HG02973 (cell line): Measurements from ENCODE around the gene ZNRD2.
"Not testable (repeated sequence)": the region's sequence is repeated elsewhere in the genome, so short reads cannot be mapped to it uniquely, and the experiment has no call there.

Experiments used
- ATAC-seq: cut with Tn5 transposase; IDR thresholded peaks from one replicate; pipeline ENCODE4 v1.9.1; 2021; ENCODE audit warnings: moderate library complexity; ENCODE audit not compliant: unreplicated experiment

The ZNRD2 gene, protein sequence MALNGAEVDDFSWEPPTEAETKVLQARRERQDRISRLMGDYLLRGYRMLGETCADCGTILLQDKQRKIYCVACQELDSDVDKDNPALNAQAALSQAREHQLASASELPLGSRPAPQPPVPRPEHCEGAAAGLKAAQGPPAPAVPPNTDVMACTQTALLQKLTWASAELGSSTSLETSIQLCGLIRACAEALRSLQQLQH

DNA sequence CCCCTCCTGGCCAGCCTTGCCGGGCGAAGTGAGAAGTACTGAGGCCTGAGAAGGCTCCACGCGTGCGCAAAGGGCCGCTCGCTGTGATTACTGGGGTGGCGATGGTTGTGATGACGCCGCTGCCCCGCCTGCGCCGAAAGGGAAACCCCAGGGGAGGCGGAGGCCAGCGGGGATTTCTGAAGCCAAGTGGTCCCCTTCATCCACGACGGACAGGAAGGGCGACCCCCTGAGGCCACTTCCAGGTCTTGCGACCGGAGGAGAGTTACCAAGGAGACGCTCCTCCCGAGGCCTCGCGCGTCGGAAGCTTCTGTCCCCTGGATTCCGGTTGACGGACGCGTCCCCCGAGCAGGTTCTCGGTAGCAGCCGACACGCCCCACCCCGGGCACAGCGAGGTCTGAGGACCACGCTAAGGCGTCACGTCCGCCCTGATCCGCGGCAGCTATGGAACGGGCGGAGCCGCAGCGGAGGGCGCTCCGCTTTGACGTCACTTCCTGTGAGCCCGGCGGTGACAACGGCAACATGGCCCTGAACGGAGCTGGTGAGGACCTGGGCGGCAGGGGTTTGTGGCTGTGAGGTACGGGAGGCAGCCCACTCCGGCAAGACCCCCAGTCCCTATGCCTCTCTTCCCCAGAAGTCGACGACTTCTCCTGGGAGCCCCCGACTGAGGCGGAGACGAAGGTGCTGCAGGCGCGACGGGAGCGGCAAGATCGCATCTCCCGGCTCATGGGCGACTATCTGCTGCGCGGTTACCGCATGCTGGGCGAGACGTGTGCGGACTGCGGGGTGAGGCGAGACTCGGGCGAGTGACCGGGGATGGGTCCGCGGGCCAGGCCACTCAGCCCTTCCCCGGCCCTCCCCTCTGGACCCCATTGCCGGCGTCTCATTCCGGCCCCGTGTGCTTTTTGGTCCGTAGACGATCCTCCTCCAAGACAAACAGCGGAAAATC is at the start of gene ZNRD2:
ZNRD2 (plus strand) TSS at position 505 of the 946 bp plus-strand sequence; CDS start at position 520, 15 bp downstream.
- peak; percentile 50 for ATAC-seq

DNA sequence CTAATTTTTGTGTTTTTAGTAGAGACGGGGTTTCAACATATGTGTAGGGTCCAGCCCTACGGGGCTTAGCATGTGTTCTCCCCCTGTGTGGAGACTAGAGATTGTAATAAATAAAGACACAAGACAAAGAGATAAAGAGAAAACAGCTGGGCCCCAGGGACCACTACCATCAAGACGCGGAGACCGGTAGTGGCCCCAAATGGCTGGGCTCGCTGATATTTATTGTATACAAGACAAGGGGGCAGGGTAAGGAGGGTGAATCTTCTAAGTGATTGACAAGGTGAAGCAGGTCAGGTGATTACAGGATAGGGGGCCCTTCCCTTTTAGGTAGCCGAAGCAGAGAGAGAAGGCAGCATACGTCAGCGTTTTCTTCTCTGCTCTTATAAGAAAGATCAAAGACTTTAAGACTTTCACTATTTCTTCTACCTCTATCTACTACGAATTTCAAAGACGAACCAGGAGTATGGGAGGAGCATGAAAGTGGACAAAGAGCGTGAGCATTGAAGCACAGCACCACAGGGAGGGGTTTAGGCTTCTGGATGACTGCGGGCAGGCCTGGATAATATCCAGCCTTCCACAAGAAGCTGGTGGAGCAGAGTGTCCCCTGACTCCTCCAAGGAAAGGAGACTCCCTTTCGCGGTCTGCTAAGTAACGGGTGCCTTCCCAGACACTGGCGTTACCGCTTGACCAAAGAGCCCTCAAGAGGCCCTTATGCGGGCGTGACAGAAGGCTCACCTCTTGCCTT is 48.3 kb upstream of the ZNRD2 start:
- not testable (repeated sequence) for ATAC-seq

DNA sequence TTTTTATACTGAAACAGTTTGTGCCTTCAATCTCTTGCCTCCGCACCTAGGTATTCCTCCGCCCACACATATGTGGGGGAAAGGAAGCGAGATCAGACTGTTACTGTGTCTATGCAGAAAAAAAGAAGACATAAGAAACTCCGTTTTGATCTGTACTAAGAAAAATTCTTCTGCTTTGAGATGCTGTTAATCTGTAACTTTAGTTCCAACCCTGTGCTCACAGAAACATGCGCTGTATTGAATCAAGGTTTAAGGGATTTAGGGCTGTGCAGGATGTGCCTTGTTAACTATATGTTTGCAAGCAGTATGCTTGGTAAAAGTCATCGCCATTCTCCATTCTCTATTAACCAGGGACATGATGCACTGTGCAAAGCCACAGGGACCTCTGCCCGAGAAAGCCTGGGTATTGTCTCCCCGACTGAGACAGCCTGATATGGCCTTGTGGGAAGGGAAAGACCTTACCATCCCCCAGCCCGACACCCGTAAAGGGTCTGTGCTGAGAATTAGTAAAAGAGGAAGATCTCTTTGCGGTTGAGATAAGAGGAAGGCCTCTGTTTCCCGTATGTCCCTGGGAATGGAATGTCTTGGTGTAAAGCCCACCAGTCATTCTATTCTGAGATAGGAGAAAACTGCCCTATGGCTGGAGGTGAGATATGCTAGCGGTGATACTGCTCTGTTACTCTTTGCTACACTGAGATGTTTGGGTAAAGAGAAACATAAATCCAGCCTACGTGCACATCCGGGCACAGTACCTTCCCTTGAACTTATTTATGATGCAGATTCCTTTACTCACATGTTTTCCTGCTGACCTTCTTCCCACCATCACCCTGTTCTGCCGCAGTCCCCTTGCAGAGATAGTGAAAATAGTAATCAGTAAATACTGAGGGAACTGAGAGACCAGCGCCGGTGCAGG is 47.3 kb upstream of the ZNRD2 start:
- not testable (repeated sequence) for ATAC-seq

DNA sequence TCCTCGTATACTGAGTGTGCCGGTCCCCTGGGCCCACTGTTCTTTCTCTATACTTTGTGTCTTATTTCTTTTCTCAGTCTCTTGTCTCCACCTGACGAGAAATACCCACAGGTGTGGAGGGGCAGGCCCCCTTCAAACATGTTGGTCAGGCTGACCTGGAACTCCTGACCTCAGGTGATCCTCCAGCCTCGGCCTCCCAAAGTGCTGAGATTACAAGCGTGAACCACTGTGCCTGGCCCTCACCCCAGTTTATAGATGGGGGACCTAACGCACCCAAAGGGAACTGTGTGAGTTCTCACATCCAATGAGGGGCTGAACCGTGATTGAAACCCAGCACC is 46.7 kb upstream of the ZNRD2 start:
- ATAC-seq, result not testable (repeated sequence)

DNA sequence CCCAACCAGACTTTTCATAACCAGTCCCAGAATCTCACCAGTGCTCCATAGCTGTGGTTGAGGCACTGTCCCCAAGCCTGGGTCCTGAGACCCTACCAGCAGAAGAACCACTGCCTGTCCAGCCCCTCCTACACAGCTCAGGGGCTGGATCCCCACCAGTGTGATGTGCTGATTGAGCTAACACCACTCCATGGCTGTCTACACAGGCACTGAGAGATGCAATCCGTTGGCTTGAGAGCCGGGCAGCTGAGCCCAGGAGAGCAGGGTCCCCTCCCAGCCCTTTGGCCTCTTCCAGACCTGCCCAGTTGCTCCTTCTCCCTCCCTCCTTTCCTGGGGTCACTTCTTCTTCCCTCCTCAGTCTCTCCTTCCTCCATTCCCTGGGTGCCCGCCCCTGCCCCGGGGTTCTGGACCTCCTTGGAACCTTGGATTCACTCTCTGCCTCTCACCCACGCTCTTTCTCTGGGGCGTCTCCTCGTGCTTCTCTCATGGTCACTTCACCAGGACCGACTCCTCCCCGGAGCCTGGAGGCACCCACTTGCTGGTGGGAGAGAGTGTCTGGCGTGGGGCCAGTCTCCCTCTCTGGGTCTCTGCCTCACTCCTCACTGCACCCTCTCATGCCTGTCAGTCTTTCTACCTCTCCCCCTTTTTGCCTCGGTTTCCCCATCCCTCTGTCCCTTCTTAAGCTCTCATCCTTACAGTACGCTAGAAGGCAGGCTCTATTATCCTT is 46.1 kb upstream of the ZNRD2 start:
- ATAC-seq, result no peak

DNA sequence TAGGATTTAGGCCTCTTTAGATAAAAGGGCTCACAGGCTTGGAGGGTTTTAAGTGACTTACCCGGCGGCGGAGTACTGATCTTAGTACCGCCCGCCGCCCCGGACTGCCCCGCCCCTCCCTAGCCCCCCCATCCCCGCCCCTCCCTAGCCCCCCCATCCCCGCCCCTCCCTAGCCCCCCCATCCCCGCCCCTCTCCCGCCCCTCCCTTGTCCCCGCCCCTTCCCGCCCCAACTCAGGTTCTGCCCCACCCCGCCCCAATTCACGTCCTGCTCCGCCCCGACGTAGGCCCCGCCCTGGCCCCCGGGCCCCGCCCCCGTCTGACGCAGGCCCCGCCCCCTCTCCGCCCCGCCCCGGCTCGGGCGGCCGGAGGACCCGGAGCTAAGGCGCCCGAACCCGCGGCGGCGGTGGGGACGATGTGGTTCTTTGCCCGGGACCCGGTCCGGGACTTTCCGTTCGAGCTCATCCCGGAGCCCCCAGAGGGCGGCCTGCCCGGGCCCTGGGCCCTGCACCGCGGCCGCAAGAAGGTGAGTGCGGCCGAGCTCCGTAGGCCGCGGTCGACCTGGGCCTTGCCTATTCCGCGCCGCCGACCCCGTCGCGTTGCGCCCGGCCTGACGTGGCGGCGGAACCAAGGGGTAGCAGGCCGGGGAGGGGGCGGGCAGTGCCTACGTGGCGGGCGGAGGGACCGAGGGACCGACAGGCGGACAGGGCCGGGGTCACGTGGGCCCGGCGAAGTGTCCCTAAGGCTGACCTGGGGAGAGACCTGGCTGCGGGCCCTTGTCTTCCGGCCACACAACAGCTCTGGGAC is 45.3 kb upstream of the ZNRD2 start, which contains the start of gene SCYL1:
SCYL1 (plus strand) TSS at position 343 of the 805 bp plus-strand sequence; CDS start at position 414, 71 bp downstream.
- ATAC-seq, result peak; percentile 44

DNA sequence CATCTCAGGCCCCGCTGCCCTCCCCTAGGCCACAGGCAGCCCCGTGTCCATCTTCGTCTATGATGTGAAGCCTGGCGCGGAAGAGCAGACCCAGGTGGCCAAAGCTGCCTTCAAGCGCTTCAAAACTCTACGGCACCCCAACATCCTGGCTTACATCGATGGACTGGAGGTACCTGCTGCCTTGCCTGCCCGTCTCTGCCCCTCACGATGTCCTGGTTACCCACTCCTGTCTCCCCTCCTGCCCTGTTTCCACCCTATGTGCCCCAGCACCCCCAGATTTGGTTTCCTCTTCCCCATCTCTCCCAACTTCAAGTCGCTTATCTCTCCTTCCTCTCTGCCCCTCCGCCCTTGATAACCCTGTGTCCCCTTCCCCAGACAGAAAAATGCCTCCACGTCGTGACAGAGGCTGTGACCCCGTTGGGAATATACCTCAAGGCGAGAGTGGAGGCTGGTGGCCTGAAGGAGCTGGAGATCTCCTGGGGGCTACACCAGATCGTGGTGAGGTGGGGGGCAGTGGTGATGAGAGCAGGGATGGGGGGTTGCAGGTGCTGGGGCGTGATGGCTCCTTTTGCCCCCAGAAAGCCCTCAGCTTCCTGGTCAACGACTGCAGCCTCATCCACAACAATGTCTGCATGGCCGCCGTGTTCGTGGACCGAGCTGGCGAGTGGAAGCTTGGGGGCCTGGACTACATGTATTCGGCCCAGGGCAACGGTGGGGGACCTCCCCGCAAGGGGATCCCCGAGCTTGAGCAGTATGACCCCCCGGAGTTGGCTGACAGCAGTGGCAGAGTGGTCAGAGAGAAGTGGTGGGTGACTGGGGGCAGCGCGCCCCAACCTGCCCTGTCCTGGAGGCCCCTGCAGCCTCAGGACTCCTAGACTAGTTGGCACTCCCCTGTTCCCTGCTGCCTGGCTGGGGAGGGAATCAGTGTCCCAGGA is 44.5 kb upstream of the ZNRD2 start:
- peak; percentile 20 for ATAC-seq

DNA sequence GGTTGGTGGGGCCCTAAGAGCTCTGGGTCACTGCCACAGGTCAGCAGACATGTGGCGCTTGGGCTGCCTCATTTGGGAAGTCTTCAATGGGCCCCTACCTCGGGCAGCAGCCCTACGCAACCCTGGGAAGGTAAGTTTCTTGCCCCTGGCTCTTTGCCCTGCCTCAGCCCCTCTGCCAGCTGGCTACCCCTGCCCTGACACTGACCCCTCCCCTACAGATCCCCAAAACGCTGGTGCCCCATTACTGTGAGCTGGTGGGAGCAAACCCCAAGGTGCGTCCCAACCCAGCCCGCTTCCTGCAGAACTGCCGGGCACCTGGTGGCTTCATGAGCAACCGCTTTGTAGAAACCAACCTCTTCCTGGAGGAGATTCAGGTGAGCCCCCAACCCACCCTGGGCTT is 43.5 kb upstream of the ZNRD2 start:
- no peak for ATAC-seq

DNA sequence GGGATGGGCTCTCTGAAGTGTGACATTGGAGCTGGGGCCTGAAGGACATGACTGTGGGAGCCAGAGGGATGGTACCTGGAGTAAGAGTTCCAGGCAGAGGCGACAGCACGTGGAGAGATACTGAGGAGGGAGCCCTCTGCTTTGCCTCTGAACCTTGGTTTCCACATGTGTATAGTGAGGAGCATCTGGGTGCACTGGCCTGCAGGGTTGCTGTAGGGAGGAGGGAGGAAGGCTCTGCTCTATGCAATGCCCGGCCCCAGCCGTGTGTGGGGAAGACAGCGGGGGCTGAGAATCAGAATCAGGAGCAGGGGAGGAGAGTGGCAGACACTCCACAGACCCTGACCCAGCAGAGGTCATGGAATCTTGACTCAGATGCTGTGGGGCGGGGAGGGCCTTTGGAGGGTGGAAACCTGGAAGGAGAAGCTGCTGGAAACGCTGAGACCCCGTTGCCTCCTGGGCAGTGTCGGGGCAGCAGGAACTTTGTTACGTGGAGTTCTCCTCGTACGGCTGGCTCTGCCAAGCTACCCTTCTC is 41.4 kb upstream of the ZNRD2 start:
- no peak for ATAC-seq

DNA sequence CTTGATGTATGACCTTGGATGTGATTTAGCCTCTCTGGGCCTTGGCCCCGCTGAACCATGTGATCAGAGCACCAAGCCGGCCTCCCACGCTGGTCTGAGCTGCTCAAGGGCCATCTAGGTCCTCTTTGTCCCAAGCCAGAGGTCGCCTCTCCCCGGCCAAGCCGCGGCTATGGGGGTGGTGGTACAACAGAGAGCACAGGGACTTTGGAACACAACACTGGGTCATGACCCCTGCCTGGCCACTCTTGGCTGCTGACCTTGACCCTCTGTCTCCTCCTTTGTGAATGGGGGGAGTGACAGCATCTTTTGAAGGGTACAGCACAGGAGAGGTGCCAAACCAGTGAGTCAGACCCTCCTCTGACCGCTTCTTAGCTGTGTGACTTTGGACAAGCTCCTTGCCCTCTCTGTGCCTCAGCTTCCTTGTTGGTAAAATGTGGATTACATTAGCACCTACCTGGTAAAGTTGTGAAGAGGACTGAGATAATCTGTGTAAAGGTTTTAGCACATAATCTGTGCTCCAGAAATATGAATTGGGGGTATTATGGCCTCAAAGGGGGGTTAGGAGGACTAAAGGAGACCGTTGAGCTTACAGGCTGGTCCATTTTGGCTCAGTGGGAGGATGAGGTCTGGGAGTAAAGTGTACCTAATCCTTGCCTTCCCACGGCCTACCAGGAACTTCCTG is 40.7 kb upstream of the ZNRD2 start:
- no peak for ATAC-seq

DNA sequence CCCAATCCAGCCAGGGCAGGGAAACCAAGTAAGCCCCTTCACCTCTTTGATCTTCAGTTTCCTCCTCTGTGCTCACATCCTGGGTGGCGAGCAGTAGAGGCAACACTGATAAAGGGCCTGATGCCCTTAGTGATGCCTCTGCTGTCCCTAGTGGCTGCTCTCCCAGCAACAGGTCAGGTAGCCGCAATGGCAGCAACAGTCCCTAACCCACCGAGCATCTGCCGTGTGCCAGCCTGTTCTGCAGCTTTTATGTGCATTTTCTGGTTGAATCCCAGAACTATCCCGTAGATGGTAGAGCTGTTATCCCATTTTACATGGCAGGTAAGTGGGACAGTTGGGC is 40.1 kb upstream of the ZNRD2 start:
- no peak for ATAC-seq

DNA sequence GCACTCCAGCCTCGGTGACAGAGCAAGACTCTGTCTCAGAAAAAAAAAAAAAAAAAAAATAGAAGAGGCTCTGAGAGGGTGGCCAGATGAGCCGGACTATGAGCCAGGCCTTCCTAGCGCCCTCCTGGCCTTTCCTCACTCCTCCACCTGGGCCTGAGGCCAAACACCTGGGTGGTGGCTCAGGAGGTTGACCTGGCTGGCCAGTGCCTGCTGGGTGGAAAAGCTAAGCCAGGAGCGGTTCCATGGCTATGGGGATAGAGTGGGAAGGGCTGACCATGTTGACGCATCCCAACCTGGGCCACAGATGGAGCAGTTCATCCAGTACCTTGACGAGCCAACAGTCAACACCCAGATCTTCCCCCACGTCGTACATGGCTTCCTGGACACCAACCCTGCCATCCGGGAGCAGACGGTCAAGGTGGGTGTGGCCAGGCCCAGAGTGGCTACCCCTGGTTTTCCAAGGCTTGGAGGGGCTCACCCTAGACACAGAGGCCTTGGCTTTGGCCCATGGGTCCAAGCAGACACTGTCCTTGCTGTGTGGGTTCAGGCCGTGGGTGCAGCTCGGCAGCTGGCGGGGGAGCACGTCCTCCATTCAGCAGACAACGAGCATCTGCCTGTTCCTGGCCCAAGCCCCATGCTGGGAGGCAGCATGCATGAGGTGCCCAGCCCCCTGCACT is 37.8 kb upstream of the ZNRD2 start:
- ATAC-seq, result no peak

DNA sequence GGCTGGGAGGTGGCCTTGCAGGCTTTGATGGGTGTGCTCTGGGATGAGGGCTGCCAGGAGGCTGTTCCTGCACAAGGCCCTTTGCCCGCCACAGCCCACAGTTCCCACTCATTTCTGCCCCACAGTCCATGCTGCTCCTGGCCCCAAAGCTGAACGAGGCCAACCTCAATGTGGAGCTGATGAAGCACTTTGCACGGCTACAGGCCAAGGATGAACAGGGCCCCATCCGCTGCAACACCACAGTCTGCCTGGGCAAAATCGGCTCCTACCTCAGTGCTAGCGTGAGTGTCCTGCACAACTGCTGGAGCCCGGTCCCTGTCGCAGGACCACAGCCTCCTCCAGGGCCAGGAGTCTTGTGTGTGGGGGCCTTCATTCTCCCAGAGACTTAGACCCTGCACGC is 35.2 kb upstream of the ZNRD2 start:
- ATAC-seq, result no peak

DNA sequence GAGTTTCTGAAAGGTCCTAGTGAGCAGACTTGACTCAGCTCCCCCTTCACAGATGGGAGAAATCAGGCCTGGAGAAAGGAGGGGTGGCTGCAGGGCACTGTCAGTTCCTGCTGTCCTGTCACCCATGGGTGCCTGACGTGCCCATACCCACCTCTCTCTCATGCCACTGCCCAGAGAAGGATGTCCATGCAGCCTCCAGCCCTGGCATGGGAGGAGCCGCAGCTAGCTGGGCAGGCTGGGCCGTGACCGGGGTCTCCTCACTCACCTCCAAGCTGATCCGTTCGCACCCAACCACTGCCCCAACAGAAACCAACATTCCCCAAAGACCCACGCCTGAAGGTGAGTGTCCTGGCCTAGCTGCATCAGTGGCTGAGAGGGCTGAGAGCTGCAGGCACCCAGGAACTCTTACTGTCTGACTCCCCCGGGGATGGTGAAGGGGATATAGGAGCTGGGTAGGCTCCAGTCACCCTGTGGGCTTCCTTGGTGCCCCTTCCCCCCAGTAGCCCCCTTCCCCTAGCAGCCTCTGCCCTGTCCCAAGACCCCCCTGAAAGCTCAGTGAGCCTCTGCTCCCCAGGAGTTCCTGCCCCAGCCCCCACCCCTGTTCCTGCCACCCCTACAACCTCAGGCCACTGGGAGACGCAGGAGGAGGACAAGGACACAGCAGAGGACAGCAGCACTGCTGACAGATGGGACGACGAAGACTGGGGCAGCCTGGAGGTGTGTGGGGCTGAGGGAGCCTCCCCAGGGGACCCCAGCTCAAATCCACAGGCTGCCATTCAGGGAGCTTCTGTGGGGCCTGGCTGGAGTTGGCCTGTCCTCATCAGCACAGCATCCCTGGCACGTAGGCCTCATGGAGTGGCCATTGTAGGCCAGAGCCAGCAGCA is 33.6 kb upstream of the ZNRD2 start:
- ATAC-seq, result no peak

DNA sequence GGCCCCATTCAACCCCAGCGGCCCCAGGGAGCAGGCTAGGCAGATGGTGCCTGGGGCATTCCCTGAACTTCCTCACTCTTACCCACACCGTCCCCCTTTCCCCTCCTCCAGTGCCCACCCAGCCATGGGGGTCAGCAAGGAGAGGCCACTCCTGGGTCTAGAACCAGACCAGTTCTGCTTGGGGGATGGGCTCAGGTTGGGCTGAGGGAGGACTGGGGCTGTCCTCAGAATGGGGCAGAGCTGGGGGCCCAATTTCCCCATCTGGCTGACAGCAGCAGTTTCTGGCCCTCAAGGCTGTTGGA is 33.0 kb upstream of the ZNRD2 start:
- ATAC-seq, result no peak
